Activated CD4-positive, alpha-beta T cell treated with anti-CD3 and anti-CD28 coated beads, Interleukin-2, amount 50 U/mL, for 16 hours (primary cell): ENCODE results near the gene SKIDA1.

Experiments used
- DNase-seq: peaks from one replicate; pipeline ENCODE4 v3.0.0-alpha.2; 2020

Gene SKIDA1

DNA sequence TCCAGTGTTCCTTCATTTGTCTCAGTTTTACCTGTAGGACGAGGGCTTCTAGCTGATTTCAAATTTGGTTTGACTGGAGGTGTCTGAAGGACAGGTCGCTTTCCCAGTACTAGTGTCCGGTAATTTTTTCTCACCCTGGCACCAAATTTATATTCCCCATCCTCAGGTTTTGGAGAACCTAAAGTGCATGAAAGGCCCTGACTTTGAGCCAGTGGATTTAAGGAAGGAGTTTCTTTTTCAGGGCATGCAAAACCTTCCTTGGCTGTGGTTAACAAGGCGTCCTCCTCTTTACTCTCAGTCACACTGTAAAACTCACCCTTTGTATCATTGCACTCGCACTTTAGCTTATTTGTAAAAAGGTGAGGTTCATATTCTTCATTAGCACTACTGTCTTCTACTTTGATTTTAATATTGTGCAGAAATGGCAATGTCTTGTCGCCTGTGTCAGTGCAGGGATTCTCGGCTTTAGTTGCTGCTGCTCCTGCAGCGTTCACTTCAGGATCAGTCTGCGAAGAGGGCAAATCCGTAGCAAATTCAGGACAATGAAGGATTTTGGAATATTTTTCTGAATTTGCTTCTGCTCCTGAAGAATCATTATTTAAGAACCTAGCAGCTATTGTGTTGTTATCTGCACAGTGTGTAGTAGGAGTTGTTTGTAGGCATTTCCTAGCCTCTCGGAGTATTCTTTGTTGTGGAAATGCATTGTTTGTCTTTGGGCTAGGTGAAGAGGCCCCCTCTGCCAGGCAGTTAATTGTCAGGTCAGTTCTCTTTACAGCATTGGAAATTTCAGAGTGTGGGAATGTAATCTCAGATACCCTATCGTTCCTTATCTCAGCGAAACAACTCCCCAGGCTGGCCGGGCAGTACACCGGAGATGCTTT lies 9.9 kb downstream of the SKIDA1 start:
- DNase-seq, result no peak

DNA sequence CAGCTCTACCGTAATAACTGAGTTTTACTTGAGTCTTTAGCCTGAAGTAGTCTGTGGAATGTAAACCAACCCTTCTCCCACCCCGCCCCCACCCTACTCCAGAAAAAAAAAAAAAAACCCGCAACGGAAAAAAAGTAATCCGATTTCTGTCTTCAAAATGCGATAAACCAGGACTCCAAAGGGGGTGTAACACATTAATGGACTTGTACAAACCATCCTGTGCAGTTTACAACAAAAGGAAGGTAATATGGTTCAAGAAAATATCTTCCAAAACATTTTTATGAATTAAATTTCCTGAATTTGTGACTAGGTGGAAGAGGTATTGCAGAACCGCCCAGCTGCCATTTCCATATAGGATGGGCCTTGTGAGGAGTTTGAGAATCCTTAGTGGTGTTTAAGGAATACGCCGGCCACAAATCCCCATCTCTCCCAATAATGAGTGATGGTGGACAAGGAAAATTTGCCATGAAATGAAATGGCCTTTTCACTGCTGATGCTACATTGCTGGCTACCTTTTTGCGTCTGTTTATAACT lies 10.6 kb downstream of the SKIDA1 start:
- no peak for DNase-seq

- DNase-seq, result no peak
Measured at GRCh38 chr10:21514129-21514817, 11.2 kb downstream of the SKIDA1 start.

DNA sequence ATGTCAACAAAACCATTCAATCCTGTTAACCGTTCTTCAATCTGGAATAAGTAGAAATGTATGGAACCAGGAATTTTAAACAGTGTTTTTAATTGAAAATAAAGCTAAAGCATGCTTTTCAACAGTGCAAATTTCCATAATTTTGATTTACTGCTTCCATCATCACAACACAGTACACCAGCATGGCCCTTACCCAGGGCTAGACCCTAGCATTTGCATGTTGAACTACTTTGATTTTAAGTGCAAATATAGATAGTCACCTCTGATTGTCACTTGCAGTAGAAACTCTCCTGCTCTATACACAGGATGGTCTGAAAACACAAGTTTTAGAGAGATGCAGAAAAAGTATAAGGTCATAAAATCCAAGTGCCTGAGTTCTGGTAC lies 12.1 kb downstream of the SKIDA1 start:
- no peak for DNase-seq

GRCh38 chr10:21512573-21513404 lies 12.7 kb downstream of the SKIDA1 start:
- DNase-seq, result no peak

GRCh38 chr10:21511946-21512572 lies 13.4 kb downstream of the SKIDA1 start:
- no peak for DNase-seq

- DNase-seq, result no peak
Measured at GRCh38 chr10:21511095-21511570, 14.3 kb downstream of the SKIDA1 start.

DNA sequence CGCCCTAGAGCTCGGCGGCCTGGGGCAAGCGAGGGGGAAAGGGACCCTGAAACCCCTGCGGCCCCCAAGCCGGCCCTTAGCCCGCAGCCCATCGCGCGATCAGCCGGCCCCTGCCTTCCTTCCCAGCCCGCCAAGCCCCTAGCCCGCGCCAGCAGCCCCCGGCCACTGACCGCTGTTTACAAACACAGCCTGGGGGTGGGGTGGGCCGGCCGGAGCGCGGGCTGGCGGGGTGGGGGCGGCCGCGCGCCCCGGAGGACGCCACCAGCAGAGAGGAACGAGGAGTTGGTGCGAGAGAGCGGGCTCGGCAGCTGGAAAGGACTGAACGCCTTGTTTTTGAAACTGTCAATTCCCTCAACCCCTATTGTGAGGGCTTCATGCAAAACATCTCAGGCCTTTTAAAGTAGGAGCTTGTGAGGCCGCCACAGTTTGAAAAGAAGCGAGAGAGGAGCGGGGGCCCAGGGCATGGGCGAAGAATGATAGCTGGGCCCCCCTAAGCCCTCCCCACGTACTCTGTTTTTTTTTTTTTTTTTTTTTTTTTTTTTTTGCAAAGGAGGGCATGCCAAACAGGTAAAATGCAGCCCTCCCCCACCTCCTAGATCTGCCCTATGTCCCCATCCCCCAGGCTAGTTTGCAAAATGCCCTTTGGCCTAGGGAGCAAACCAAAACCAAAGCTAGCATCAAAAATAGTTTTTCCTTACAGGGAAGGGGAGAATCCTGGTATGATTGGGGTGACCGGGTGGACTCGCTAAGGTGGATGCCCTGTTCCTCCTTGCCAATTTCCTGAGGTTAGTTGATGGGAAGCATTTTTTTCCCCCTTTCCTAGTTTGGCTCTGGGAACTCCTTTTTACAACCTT lies 15.0 kb downstream of the SKIDA1 start:
- no peak for DNase-seq

DNA sequence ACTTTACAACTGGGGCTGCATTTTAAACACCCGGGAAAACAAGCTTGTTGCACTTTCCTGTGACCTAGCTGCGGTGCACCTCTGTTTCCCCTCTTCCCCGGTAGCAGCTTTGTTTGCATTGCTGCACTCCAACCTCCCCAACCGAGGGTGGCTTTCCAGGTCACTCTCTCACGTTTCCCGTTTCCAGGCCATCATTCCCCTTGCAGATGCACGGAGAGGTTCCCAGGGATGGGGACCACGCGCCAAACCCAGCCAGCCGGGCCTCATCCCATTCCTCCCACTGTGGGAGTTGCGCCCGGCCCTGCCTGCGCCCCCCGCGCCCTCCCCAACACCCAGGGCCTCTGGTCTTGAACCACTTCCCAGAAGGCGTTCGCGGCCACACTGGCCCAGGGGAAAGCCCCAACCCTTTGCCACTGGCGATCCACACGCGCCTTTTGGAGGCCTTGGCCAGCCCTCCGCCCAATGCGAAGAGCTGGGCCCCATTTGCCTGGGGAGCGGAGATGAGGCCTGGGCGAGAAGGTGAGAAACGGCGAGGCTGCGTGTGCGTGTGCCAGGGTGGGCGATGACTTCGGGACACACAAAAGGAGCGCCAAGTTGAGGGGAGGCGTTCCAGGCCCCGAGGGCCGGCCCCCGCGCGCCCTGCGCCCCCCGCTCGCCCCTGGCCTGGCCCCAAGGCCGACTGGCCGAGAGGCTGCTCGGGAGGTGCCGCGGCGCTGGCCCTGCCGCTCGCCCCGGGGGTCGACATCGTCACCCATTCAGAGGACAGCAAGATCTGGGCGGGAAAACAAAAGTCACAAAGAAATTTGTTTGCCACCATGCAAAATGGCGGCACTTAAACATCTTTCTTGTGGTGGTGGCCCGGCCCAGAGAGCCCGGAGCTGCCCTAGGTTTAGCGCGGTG lies 15.9 kb downstream of the SKIDA1 start:
- no peak for DNase-seq

- no peak for DNase-seq
Measured at GRCh38 chr10:21508706-21509331, 16.7 kb downstream of the SKIDA1 start.

DNA sequence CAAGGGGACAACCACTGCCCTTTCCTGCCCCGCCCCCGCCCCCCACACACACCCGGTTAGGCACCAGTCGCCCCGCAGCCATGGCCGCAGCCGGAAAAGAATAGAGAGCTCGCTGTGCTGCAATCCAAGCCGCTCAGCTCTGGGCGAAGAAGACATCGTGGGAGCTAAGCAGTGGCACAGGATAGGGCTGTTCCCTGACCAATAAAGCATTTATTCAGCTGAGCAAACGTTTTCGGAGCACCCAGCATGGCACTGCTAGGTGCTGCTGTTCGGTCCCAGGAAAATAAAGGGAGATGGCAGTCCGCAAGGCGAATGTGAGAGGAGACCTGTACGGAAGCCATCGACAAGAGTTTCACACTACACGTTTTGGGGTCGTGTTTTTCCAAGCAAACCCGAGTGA lies 18.3 kb downstream of the SKIDA1 start:
- DNase-seq, result no peak

GRCh38 chr10:21506351-21506750 lies 19.1 kb downstream of the SKIDA1 start:
- DNase-seq, result no peak

DNA sequence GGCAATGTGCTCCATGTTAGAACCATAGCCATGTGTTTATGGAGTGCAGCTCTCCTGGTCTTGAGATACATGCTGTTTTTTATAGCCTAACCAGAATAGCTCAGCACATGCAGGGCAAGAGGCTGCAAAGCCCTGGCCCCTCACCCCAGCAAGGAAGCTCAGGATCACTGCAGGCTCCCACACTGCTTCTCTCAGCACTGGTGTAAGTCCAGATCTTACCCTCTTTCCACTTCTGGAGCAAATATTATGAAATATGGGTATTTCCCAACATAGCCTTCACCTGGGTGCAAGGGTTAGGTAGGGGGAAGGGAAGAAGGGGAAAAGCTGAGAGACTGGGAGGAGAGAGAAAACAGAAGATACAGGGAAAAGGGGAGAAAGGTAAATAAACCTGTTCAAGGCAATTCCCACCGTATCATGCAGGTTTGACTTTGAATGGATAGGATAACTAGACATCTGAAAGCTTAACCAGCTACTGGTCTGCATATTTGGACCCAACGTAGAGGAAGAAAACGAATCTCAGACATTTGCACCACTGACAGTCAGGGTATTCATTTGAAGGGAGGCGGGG lies 19.7 kb downstream of the SKIDA1 start:
- DNase-seq, result no peak

- DNase-seq, result no peak
Measured at GRCh38 chr10:21503542-21503941, 21.9 kb downstream of the SKIDA1 start.

GRCh38 chr10:21502348-21502740 lies 23.1 kb downstream of the SKIDA1 start:
- DNase-seq, result no peak

- no peak for DNase-seq
Measured at GRCh38 chr10:21501731-21502347, 23.6 kb downstream of the SKIDA1 start.

- no peak for DNase-seq
Measured at GRCh38 chr10:21501091-21501490, 24.4 kb downstream of the SKIDA1 start.

- DNase-seq, result no peak
Measured at GRCh38 chr10:21500578-21500910, 24.9 kb downstream of the SKIDA1 start.
